Naive B cell (primary cell): Measurements from ENCODE around the gene BHLHA15. TPM values are rescaled to one million over a fixed set of nuclear protein-coding genes. Genes with fewer than 3 reads are reported as not detected.

Experiments
- ATAC-seq, 2 donors: fragments of 150-1000 bp; cut with Tn5 transposase; 2 replicates each; pipeline ENCODE4 v1.10.0; 2021; ENCODE audit warnings: low read depth in 2 of 2, mild to moderate bottlenecking in 2 of 2, moderate library complexity in 2 of 2
- DNase-seq: peaks from one replicate; pipeline ENCODE4 v3.0.0; 2022
- H3K27ac Mint-ChIP-seq, 6 donors: one replicate each; pipeline ENCODE4 v1.8.0; 2020 to 2022; ENCODE audit warnings: mild to moderate bottlenecking in 6 of 6, mixed read lengths in 6 of 6, moderate library complexity in 5 of 6, inconsistent platforms in 2 of 6
- H3K27me3 Mint-ChIP-seq, 3 donors: one replicate each; pipeline ENCODE4 v1.8.0; 2021 to 2022; ENCODE audit warnings: mixed read lengths in 3 of 3, mild to moderate bottlenecking in 1 of 3
- H3K36me3 Mint-ChIP-seq, 2 donors: one replicate each; pipeline ENCODE4 v1.8.0; 2020 to 2022; ENCODE audit warnings: mixed read lengths in 2 of 2, inconsistent platforms in 1 of 2, mild to moderate bottlenecking in 1 of 2
- H3K4me1 Mint-ChIP-seq, 3 donors: one replicate each; pipeline ENCODE4 v1.8.0; 2020 to 2022; ENCODE audit warnings: mixed read lengths in 3 of 3, inconsistent platforms in 1 of 3, mild to moderate bottlenecking in 1 of 3, moderate library complexity in 1 of 3
- H3K4me3 Mint-ChIP-seq, 8 donors: one replicate each; pipeline ENCODE4 v1.8.0; 2020 to 2022; ENCODE audit warnings: mild to moderate bottlenecking in 8 of 8, mixed read lengths in 8 of 8, moderate library complexity in 8 of 8, inconsistent platforms in 2 of 8
- H3K9me3 Mint-ChIP-seq, 7 donors: one replicate each; pipeline ENCODE4 v1.8.0; 2020 to 2022; ENCODE audit warnings: mixed read lengths in 7 of 7, mild to moderate bottlenecking in 5 of 7, inconsistent platforms in 2 of 7, moderate library complexity in 1 of 7
- polyA plus RNA-seq, 6 donors: library from polyadenylated mRNA; unstranded; fragments of 300-500 nt; fragmentation: Illumina TruSeq; gene quantifications; one replicate each; pipeline ENCODE4 v1.2.3, GENCODE V29; 2021; ENCODE audit warnings: low read depth in 6 of 6

Gene BHLHA15
- polyA plus RNA-seq, 6 donors from 2014 or later: 0.61 to 3.9 (median 1.7) TPM; not detected in 2

- ATAC-seq (no peak), DNase-seq (no peak)
- H3K9me3 Mint-ChIP-seq: no peaks in the 10 kb centered on the region
- no peak overlapping the region for H3K27ac Mint-ChIP-seq
- H3K4me3 Mint-ChIP-seq: peak overlapping the region in 1 of 8 donors; percentile 66
- peaks cover 0 to 6% (median 0%) of the 10 kb centered on the region in 3 donors for H3K4me1 Mint-ChIP-seq
- H3K27me3 Mint-ChIP-seq: no peaks in the 10 kb centered on the region
- peaks cover 5 to 27% of the 10 kb centered on the region in 2 donors for H3K36me3 Mint-ChIP-seq
Measured at GRCh38 chr7:98227939-98228338, 16.7 kb downstream of the BHLHA15 start.

GRCh38 chr7:98228801-98229200 lies 17.6 kb downstream of the BHLHA15 start:
- ATAC-seq: no peak
- no peaks in the 10 kb centered on the region for H3K27me3 Mint-ChIP-seq
- H3K4me1 Mint-ChIP-seq: peaks cover 0 to 3% (median 0%) of the 10 kb centered on the region in 3 donors
- no peaks in the 10 kb centered on the region for H3K9me3 Mint-ChIP-seq
- H3K36me3 Mint-ChIP-seq: peaks cover 5 to 27% of the 10 kb centered on the region in 2 donors
- H3K4me3 Mint-ChIP-seq: no peak overlapping the region
- no peak overlapping the region for H3K27ac Mint-ChIP-seq
- DNase-seq: no peak

- H3K4me1 Mint-ChIP-seq: peaks cover 0 to 3% (median 0%) of the 10 kb centered on the region in 3 donors
- peak overlapping the region in 1 of 8 donors; percentile 29 for H3K4me3 Mint-ChIP-seq
- H3K27ac Mint-ChIP-seq: no peak overlapping the region
- H3K36me3 Mint-ChIP-seq: peaks cover 6 to 27% of the 10 kb centered on the region in 2 donors
- H3K27me3 Mint-ChIP-seq: no peaks in the 10 kb centered on the region
- H3K9me3 Mint-ChIP-seq: no peaks in the 10 kb centered on the region
- DNase-seq: no peak
- no peak for ATAC-seq
Measured at GRCh38 chr7:98229441-98229840, 18.2 kb downstream of the BHLHA15 start.

- no peak for DNase-seq
- Mint-ChIP-seq H3K36me3 (peaks cover 13 to 27% of the 10 kb centered on the region in 2 donors), H3K27me3 (no peaks in the 10 kb centered on the region), H3K27ac (peak overlapping the region in 1 of 6 donors; percentile 64), H3K4me1 (peaks cover 0 to 3% (median 0%) of the 10 kb centered on the region in 3 donors), H3K4me3 (no peak overlapping the region), H3K9me3 (no peaks in the 10 kb centered on the region)
- ATAC-seq: no peak
Measured at GRCh38 chr7:98229991-98230745, 18.9 kb downstream of the BHLHA15 start.

- Mint-ChIP-seq H3K27ac (no peak overlapping the region), H3K9me3 (no peaks in the 10 kb centered on the region), H3K27me3 (no peaks in the 10 kb centered on the region), H3K4me1 (peaks cover 0 to 3% (median 0%) of the 10 kb centered on the region in 3 donors), H3K36me3 (peaks cover 13 to 21% of the 10 kb centered on the region in 2 donors), H3K4me3 (no peak overlapping the region)
- ATAC-seq (no peak), DNase-seq (no peak)
Measured at GRCh38 chr7:98230746-98231471, 19.7 kb downstream of the BHLHA15 start.

GRCh38 chr7:98231493-98232262 lies 20.4 kb downstream of the BHLHA15 start:
- H3K27ac Mint-ChIP-seq: no peak overlapping the region
- H3K36me3 Mint-ChIP-seq: peaks cover 8 to 13% of the 10 kb centered on the region in 2 donors
- DNase-seq (no peak), ATAC-seq (no peak)
- no peak overlapping the region for H3K4me3 Mint-ChIP-seq
- H3K27me3 Mint-ChIP-seq: no peaks in the 10 kb centered on the region
- no peaks in the 10 kb centered on the region for H3K9me3 Mint-ChIP-seq
- H3K4me1 Mint-ChIP-seq: peaks cover 0 to 3% (median 0%) of the 10 kb centered on the region in 3 donors

- Mint-ChIP-seq H3K9me3 (no peaks in the 10 kb centered on the region), H3K4me3 (no peak overlapping the region), H3K4me1 (peaks cover 0 to 3% (median 0%) of the 10 kb centered on the region in 3 donors), H3K36me3 (peaks cover 8 to 13% of the 10 kb centered on the region in 2 donors), H3K27me3 (no peaks in the 10 kb centered on the region), H3K27ac (no peak overlapping the region)
- DNase-seq (no peak), ATAC-seq (no peak)
Measured at GRCh38 chr7:98232263-98232585, 21.0 kb downstream of the BHLHA15 start.

GRCh38 chr7:98232799-98233198 lies 21.6 kb downstream of the BHLHA15 start:
- no peak overlapping the region for H3K27ac Mint-ChIP-seq
- H3K36me3 Mint-ChIP-seq: peaks cover 8 to 12% of the 10 kb centered on the region in 2 donors

GRCh38 chr7:98233219-98234070 lies 22.2 kb downstream of the BHLHA15 start:
- Mint-ChIP-seq H3K36me3 (peaks cover 8 to 10% of the 10 kb centered on the region in 2 donors), H3K4me3 (no peak overlapping the region), H3K9me3 (no peaks in the 10 kb centered on the region), H3K4me1 (peaks cover 0 to 3% (median 0%) of the 10 kb centered on the region in 3 donors), H3K27ac (no peak overlapping the region), H3K27me3 (no peaks in the 10 kb centered on the region)
- no peak for DNase-seq
- ATAC-seq: no peak

More at GRCh38 chr7:98232799-98233198, 21.6 kb downstream of the BHLHA15 start:
- Mint-ChIP-seq H3K9me3 (no peaks in the 10 kb centered on the region), H3K4me3 (no peak overlapping the region), H3K27me3 (no peaks in the 10 kb centered on the region), H3K4me1 (peaks cover 0 to 3% (median 0%) of the 10 kb centered on the region in 3 donors)
- ATAC-seq: no peak
- DNase-seq: no peak

- Mint-ChIP-seq H3K4me3 (no peak overlapping the region), H3K36me3 (peaks cover 7 to 14% of the 10 kb centered on the region in 2 donors), H3K4me1 (peaks cover 0 to 3% (median 0%) of the 10 kb centered on the region in 3 donors), H3K9me3 (no peaks in the 10 kb centered on the region), H3K27ac (no peak overlapping the region), H3K27me3 (no peaks in the 10 kb centered on the region)
- ATAC-seq (no peak), DNase-seq (no peak)
Measured at GRCh38 chr7:98234429-98235147, 23.3 kb downstream of the BHLHA15 start.

- Mint-ChIP-seq H3K27me3 (no peaks in the 10 kb centered on the region), H3K4me3 (no peak overlapping the region), H3K36me3 (peaks cover 7 to 14% of the 10 kb centered on the region in 2 donors), H3K27ac (no peak overlapping the region), H3K9me3 (no peaks in the 10 kb centered on the region), H3K4me1 (no peaks in the 10 kb centered on the region)
- DNase-seq (no peak), ATAC-seq (no peak)
Measured at GRCh38 chr7:98235901-98236300, 24.7 kb downstream of the BHLHA15 start.
